C4-2B (cell line): ENCODE data around the gene LAMTOR4.

ENCODE experiments used
- ZFX ChIP-seq: fragments of 450-650 bp; IDR thresholded peaks from 2 replicates; pipeline ENCODE4 v1.6.1; 2017
- TF ChIP-seq, protein P1 (sequence below): fragments of 450-650 bp; conservative IDR thresholded peaks from 2 replicates; pipeline ENCODE4 v1.5.1; 2017; ENCODE audit warnings: mild to moderate bottlenecking

DNA sequence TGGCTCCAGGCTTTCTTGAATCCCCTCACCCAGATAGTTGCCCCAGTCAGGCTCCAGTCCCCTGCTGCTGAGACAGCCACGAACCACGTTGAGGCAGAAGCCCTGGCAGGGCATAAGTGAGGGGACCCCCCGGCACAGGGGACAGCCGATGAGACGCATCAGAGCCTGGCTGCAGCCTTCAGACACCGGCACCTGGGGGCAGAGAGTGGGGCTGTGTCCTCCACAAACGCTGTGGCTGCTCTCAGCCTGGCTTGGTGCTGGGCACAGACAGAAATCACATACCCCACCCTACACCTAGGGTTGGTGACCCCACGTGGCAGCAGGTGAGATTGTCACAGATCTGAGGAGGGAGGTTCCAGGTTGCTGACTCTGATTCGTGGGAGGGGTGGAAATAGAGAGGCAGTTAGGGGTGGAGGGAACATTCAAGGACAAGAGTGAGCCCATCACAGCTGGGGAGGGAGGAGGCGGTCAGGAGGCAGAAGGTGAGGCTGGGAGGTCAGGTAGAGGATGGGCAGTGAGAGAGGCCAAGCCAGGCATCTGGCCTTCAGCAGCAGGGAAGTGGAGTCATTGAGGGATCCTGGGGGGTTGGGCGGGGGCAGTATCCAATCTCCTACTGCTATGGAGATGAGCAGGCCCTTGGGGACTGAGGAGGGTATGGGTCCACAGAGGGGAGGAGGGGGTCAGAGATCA lies 25.2 kb downstream of the LAMTOR4 start:
- TF ChIP-seq, protein P1, sequence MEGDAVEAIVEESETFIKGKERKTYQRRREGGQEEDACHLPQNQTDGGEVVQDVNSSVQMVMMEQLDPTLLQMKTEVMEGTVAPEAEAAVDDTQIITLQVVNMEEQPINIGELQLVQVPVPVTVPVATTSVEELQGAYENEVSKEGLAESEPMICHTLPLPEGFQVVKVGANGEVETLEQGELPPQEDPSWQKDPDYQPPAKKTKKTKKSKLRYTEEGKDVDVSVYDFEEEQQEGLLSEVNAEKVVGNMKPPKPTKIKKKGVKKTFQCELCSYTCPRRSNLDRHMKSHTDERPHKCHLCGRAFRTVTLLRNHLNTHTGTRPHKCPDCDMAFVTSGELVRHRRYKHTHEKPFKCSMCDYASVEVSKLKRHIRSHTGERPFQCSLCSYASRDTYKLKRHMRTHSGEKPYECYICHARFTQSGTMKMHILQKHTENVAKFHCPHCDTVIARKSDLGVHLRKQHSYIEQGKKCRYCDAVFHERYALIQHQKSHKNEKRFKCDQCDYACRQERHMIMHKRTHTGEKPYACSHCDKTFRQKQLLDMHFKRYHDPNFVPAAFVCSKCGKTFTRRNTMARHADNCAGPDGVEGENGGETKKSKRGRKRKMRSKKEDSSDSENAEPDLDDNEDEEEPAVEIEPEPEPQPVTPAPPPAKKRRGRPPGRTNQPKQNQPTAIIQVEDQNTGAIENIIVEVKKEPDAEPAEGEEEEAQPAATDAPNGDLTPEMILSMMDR, result no peak
- TF ChIP-seq ZFX, result no peak
